OCI-LY7 (cell line): ENCODE data around the gene SLC22A25.

Experiments
- EZH2phosphoT487 ChIP-seq: fragments of 200-600 bp; sonication (generic); IDR thresholded peaks from 2 replicates; pipeline ENCODE4 v1.6.1; 2018; ENCODE audit warnings: low read depth, borderline replicate concordance, mild to moderate bottlenecking, mixed run types, antibody characterized with exemption, low read length, moderate library complexity, mixed read lengths
- TF ChIP-seq, protein P1 (sequence below): fragments of 200-600 bp; sonication (generic); conservative IDR thresholded peaks from 2 replicates; pipeline ENCODE4 v1.5.1; 2014; ENCODE audit warnings: mild to moderate bottlenecking, antibody characterized with exemption, low read length, moderate library complexity, mixed read lengths

DNA sequence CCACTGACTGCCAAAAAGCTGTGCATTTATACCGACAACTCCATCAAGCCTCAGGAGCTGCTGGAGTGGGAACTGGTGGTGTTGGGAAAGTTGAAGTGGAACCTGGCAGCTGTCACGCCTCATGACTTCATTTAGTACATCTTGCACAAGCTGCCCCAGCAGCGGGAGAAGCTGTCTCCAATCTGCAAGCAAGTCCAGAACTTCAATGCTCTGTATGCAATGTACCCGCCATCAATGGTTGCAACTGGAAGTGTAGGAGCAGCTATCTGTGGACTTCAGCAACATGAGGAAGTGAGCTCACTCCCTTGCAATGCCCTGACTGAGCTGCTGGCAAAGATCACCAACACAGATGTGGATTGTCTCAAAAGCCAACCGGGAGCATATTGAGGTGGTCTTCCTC lies at the start of gene SLC22A25:
- TF ChIP-seq, protein P1, sequence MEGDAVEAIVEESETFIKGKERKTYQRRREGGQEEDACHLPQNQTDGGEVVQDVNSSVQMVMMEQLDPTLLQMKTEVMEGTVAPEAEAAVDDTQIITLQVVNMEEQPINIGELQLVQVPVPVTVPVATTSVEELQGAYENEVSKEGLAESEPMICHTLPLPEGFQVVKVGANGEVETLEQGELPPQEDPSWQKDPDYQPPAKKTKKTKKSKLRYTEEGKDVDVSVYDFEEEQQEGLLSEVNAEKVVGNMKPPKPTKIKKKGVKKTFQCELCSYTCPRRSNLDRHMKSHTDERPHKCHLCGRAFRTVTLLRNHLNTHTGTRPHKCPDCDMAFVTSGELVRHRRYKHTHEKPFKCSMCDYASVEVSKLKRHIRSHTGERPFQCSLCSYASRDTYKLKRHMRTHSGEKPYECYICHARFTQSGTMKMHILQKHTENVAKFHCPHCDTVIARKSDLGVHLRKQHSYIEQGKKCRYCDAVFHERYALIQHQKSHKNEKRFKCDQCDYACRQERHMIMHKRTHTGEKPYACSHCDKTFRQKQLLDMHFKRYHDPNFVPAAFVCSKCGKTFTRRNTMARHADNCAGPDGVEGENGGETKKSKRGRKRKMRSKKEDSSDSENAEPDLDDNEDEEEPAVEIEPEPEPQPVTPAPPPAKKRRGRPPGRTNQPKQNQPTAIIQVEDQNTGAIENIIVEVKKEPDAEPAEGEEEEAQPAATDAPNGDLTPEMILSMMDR, result no peak
- no peak for TF ChIP-seq EZH2phosphoT487
